HG03097 (cell line): ENCODE measurements around the gene RGS1.

Source experiments
- ATAC-seq: cut with Tn5 transposase; IDR thresholded peaks from one replicate; pipeline ENCODE4 v1.9.1; 2021; ENCODE audit not compliant: unreplicated experiment, low FRiP score

Gene RGS1

DNA sequence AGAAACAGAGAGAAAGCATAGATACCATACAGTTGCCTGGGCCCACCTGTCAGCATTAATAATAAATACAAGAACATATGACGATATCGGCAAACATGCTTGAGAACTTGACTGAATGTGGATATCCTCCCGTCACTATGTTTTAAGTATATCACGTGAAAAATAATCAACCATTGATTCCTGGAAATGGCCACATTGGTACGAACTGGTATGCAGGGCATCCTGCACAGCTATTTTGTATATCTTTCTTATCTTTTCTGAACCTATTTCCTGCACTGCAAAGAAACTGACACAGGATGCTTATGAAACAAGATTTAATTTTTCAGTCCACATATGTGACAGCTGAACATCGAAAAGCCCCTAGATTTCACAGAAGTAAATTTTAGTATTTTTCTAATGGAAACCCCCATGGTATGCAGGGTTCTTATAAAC is 22.8 kb upstream of the RGS1 start:
- peak; percentile 25 for ATAC-seq

DNA sequence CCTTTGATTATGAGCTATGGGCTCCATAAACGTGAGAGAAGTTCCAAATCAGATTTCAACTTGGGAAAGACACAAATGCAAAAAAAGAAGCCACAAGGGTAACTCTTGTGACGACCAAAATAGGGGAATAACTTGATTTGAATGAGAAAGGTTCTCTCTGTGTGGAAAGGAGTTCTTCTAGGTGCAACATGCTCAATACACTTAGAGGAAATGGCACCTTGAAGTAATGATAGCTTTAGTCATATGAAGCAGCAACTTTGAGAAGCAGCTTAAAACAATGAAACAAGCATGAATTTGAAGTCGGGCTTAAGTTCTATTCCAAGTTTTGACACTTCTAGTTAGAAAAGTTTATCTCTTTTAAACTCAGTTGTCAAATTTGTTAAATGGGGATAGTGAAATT is 21.8 kb upstream of the RGS1 start:
- ATAC-seq = no peak

DNA sequence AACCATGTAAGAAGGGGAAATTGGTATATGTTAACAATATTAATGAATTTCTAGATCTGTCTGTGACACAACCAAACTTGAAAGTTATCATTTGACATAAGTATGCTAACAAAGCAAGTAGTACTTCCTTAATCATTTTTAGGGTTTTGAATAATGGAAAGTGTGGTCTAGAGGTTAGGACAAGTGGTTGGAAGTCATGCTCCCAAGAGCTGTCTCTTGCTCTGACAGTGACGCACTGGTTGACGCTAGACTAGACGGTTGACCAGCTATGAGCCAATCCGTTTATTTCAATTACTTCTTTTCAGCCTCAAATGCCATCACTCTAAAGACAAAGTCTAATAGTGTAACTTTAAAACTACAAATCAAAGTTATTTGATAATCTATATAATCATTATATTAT is 20.7 kb upstream of the RGS1 start:
- no peak for ATAC-seq

DNA sequence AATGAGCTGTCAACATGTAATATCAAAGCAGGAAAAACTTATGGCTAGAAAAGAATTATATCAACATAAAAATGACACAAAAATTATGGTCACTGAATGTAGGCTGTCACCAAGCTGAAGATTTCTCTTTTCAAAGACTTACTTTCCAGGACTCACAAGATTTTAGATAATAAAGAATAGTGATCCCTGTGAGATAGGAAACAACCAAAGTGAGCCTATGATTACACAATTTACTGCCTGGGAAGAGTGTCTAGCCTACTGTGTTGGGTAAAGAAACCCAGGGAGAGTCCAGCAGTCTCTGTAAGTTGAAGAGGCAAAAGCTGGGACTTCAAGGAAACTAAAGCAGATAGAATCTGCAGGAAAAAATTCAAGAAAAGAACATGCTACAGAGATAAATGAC is 20.2 kb upstream of the RGS1 start:
- no peak for ATAC-seq

DNA sequence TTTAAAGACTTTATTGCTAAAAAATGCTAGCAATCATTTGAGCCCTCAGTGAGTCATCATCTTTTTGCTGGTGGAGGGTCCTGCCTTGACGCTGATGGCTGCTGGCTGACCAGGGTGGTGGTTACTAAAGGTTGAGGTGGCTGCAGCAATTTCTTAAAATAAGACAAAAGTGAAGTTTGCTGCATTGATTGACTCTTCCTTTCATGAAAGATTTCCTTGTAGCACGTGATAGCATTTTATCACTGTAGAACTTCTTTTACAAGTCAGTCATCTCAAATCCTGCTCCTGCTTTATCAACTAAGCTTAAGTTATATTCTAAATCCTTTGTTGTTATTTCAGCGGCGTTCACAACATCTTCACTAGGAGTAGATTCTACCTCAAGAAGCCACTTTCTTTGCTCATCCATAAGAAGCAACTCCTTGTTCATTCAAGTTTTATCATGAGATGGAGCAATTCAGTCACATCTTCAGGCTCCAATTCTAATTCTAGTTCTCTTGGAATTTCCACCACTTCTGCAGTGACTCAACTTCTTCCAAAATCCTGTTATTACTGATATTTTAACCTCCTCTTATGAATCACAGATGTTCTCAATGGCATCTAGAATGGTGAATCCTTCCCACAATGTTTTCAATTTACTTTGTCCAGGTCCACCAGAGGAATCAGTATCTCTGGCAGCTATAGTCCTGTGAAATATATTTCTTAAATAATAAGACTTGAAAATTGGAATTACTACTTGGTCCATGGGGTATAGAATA is 17.6 kb upstream of the RGS1 start:
- ATAC-seq = no peak

DNA sequence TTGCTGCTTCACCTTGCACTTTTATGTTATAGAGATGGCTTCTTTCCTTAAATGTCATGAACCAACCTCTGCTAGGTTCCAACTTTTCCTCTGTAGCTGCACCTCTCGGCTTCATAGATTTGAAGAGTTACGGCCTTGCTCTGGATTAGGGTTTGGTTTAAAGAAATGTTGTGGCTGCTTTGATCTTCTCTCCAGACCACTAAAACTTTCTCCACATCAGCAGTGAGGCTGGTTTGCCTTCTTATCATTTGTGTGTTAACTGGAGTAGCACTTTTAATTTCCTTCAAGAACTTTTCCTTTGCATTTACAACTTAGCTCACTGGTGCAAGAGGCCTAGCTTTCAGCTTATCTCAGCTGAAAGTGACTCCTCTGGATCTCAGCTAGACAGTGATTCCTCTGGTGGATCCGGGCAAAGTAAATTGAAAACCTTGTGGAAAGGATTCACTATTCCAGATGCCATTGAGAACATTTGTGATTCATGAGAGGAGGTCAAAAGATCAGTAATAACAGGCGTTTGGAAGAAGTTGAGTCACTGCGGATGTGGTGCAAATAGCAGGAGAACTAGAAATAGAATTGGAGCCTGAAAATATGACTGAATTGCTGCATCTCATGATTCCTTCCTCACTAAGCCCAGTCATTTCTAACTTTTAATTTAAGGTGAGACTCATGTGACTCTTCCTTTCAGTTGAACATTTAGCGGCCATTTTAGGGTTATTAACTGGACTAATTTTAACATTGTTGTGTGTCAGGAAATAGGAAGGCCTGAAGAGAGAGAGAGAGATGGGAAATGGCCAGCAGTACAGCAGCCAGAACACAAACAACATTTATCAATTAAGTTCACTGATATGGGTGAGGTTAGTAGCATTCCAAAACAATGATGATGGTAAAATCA is 16.2 kb upstream of the RGS1 start:
- ATAC-seq = peak; percentile 76

DNA sequence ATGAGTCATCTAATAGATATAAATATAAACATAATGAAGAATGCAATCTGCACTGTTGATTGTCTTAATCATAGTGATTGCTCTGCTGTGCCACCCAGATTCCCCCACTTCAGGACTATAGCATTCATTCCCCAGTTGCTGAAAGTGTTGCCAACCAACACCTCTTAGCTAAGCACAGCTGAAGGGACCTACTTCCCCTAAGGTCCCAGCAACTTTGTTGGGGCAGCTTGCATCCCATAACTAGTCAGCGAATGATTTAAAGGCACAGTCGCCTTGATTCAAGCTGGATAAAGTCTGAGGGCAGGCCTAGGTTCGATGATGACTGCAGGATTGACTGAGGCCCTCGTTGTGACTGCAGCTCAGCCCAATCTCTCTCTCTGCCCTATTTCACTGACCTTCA is 14.3 kb upstream of the RGS1 start:
- no peak for ATAC-seq

DNA sequence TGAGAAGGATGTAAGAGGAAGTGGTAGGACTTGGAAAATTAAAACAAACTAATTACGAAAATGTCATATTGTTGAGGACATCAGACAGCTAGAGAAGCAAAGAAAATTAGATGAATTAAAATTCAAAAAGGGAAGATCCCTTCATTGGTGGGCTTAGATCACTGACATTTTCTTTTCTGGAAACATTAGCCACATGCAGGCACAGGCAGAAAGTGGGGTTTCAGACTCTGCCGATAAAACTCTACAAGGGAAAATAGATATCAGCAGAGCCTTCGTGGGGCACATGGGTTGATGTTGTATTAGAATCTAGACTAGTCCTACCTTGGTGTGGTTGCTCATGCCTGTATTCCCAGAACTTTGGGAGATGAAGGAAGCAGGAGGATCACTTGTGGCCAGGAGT is 12.4 kb upstream of the RGS1 start:
- ATAC-seq = no peak

DNA sequence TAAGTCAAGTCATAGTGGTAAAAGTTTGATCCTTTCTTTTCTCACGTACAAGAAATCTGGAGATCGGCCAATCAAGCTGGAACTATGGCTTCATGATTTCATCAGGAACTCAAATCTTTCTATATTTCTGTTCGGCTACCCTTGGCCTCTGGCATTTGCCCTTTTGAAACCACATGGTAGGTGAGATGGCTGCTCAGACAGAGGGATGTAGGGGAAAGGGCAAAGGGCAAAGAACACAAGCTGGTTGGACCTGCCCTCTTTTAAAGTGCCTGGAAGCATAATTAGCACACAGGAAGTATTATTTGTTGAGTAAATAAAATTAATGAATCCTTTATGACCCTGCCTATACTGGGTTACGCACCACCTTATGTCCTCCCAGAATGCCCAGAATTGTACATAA is 11.5 kb upstream of the RGS1 start:
- ATAC-seq = no peak

DNA sequence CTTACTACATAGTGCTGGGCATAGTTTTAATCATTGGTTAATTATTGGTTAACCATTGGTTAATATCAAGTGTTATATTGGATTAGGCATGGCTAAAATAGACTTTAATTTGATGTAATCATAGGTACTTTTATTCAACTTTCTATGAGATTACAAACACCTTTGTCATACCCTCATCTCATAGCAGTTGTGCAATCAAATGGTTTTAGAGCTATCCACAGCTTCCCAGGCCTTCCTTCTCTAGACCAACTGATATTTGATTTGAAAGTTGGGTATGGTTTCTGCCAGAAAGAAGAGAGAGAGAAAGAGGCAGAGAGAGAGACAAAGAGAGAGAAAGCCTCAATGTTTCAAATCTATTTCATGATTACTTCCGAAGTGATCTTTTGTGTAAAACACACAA is 9.6 kb upstream of the RGS1 start:
- no peak for ATAC-seq

DNA sequence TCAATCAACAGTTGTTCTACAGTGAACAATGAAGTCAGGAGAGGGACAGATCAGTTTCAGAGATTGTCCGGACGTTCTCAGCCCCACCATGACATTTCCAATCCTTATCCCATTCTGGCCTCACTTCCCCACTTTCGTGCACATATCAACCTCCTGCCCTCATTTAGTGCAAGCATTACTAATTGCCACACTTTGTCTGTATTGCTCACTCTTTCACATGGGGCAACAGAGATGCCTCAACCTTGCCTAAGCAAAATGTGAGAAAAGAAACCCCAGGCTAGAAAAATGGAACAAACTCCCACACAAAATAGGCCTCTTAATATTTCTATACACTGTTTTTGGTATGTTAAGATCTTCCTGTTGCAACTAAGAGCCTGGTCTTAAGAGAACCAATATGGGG is 8.9 kb upstream of the RGS1 start:
- ATAC-seq = no peak

DNA sequence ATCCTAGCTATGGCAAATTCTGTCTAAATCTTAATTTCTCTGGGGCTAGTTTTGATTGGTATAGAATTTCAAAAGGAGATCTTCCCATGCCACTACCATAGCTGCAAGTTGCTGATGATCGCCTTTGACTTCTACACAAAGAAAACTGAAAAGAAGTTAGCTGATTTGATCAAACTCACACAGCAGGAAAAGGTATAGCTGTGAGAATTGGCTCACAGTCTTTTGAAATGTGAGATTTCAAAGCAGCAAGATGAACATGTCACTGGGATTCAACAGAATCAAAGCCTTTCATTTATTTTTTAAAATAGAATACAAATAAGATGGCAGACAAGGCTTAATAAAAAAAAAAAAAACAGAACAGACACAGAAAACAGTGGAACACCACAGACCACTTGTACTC is 7.5 kb upstream of the RGS1 start:
- no peak for ATAC-seq

DNA sequence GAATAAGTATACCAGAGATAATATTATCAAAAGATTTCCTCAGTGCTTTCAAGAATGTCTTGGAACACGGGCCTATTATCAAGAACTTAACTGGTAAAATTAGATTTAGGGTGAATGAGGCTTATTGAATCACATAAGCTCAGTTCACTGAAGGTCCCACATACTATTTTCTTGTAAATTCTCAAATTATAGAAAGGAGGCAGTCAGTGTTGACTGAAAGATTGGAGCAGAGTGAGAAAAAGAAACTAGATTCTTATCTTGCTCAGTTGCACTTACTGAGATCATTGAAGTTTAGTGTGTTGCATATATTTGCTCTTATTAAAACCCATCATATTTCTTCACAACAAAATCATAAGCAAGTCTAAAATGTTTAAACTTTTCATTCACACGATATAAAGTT is 3.9 kb upstream of the RGS1 start:
- ATAC-seq = no peak

DNA sequence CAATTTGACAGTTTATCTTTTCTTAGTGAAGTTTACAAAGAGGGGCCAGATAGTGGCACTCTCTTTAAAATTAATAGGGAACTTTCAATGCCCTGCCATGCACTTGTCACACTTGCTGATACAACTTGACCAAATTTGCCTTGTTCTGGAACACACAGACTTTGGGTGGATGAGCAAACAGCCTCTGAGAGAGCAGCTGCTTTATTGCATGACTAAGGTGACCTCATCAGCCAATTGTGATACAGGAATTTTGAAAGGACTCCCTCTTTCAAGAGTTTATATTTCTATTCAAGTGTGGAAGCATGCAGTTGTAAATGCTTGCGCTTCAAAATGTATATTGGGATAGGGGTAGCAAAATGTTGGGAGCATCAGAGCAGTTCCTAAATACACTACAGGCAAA is 2.1 kb upstream of the RGS1 start:
- no peak for ATAC-seq

DNA sequence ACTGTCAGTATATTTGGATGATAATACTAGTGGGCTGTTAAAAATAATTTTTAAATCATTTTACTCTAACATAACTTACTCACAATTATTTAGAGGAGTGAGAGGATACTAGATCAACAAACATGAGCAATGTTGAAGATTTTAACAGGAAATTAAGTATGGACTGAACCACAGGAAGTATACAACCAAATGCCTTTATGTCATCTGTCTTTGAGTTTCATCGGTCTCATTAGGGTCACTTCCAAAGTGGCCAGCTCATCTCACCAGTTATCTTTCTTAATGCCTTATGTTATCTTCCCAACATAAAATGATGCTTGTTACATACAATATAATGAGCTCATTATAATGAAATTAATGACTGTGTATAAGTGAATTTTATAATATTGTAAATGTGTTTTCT is 1.5 kb upstream of the RGS1 start:
- ATAC-seq = no peak

DNA sequence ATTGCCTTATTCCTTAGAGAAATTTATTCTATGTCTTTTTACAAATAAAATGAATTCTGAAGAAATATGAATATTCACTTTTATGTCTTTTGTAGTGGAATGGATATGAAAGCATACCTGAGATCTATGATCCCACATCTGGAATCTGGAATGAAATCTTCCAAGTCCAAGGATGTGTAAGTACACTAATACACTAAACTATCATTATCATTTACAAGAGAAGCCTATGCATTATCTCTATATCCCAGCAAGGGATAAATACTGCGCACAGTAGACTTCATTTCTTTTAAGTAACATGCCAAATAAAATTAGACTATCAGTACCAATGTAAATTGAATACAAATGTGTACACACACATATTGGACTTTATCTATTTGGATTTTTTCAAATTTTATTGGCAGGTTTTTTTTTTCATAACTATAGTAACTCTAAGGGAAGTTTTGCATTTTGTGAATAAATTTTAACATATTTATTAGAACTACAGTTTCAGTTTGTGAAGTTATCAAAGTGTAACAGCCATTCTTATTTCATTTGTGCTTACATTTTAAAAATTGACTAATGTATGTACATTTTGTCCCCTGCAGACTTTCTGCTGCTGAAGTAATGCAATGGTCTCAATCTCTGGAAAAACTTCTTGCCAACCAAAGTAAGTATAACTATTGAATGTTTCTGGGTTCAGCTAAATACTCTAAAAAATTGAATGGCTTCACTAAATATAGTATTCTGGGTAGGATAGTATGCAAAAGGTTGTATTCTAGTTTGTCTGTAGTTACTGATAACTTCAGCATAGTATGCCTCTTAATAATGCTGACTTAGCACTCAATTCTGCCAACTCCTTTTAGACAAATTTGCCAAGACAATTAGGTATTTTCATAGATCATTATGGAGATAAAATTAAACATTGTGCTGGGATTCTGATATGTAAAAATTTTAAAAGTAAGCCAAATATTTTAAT is 894 bp downstream of the RGS1 start:
- ATAC-seq = no peak

DNA sequence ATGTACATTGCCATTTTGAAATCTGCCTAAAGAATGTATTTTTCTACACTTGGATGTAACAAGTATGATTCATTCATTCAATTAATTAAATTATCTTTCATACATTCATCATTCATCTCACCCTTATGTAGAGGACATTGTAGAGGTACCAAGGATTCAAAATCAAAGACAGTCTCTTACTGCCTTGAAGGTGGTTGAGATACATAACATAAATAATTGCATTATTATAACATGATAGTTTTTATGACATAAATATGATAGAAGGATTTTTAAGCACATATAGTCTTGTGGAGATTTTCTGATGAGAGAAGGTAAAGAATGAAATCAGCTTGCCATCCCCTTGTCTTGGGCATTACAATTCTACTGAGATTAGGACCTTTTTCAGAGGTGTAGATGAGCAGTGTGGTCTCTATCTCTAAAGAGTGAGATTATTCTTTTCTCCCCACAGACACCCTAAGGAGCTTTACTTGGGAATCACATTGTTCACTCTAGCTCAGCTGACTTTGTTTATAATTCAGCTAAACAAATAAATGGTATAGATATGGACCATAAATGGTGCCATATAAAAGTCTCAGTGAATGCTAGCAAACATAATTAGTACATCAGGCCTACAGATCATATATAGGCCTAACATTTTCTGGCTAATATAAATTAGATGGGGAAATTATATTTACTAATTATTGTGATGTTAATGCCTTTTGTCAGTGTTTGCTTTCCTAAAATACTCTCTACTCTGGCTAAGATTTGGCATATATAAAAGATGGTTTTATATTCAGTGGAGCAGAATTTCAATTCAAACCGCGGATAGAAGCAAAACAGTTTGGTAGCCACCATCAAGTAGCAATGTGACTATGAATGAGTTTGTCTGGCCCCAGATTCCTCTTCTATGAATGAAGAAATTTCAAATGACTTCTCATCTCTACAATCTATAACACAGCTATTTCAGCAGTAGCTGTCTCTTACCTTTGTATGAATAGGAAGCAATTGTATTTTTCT is 1.9 kb downstream of the RGS1 start:
- ATAC-seq = no peak

DNA sequence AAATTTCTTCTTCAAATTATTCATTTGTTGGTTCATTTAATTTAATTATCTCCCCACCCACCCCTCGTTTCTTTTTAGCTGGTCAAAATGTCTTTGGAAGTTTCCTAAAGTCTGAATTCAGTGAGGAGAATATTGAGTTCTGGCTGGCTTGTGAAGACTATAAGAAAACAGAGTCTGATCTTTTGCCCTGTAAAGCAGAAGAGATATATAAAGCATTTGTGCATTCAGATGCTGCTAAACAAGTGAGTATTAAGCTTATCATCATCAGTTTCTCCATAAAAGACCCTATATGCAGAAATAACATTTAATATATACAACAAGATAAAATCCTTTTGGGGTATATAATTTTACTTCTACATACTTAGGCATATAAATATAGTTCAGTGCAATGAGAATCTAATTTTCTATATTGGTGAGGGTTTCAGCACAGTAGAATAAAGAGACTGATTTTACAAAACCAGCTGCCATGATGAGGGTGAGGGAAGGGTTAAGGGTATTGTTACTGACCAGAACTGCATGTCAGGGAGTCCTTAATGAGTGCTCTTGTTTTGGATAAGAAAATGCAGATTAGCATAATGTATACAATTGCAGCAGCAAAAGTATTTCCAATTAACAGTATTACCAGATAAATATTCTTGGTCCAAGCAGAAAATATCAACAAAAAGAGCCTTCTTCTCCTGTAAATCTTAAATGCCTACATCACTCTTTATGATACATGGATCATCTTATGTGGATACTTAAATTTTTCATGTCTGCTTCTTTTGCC is 2.8 kb downstream of the RGS1 start:
- ATAC-seq = no peak
